OCI-LY7 (cell line): ENCODE results near the gene C20orf141. TPM values are rescaled to one million over a fixed set of nuclear protein-coding genes. Genes with fewer than 3 reads are reported as not detected.

Experiments
- BruUV-seq: library from RNA; stranded (reverse); fragments of 400-500 nt; replicated peaks from 2 replicates; lab custom pipeline; 2021; lab: Mats Ljungman, UMichigan
- CTCF ChIA-PET: fragments of 300-600 bp; sonication (Branson Sonifier 250); formaldehyde crosslinking; loops from one replicate; lab custom pipeline; 2022; ENCODE audit warnings: antibody characterized with exemption; ENCODE audit not compliant: unreplicated experiment; lab: Charles Lee
- POLR2A ChIA-PET: fragments of 300-600 bp; sonication (Branson Sonifier 250); formaldehyde crosslinking; loops from one replicate; lab custom pipeline; 2022; ENCODE audit warnings: antibody characterized with exemption; lab: Charles Lee
- DNase-seq: peaks from one replicate; pipeline ENCODE4 v3.0.0-alpha.2; 2015; ENCODE audit warnings: low spot score
- H2AFZ ChIP-seq: fragments of 200-600 bp; sonication (generic), shearing (Covaris generic); 2 replicates; pipeline ENCODE4 v1.6.1; 2014; ENCODE audit warnings: mild to moderate bottlenecking, antibody characterized with exemption, low read length, moderate library complexity
- H3K27ac ChIP-seq: fragments of 200-600 bp; sonication (generic); 2 replicates; pipeline ENCODE4 v1.5.1; 2014; ENCODE audit warnings: mixed run types, low read depth, mild to moderate bottlenecking, moderate library complexity, low read length, inconsistent platforms; ENCODE audit not compliant: poor library complexity, severe bottlenecking
- H3K36me3 ChIP-seq: fragments of 200-600 bp; sonication (generic); 2 replicates; pipeline ENCODE4 v1.6.1; 2014; ENCODE audit warnings: mild to moderate bottlenecking, antibody characterized with exemption, low read length, moderate library complexity, mixed read lengths; ENCODE audit not compliant: insufficient read depth
- H3K4me1 ChIP-seq: fragments of 200-600 bp; sonication (generic); 2 replicates; pipeline ENCODE4 v1.5.1; 2014; ENCODE audit warnings: mild to moderate bottlenecking, low read length; ENCODE audit not compliant: insufficient read depth, poor library complexity, severe bottlenecking
- H3K4me2 ChIP-seq: fragments of 200-600 bp; sonication (generic); 2 replicates; pipeline ENCODE4 v1.6.1; 2014; ENCODE audit warnings: mild to moderate bottlenecking, low read length
- H3K4me3 ChIP-seq: fragments of 200-600 bp; sonication (generic); 2 replicates; pipeline ENCODE4 v1.5.1; 2014; ENCODE audit warnings: mild to moderate bottlenecking, low read depth, low read length; ENCODE audit not compliant: poor library complexity, severe bottlenecking
- H3K79me2 ChIP-seq: fragments of 200-600 bp; sonication (generic); 2 replicates; pipeline ENCODE4 v1.6.1; 2016; ENCODE audit warnings: low read depth, mild to moderate bottlenecking, low read length, moderate library complexity, mixed read lengths; ENCODE audit not compliant: insufficient read depth
- H3K9me2 ChIP-seq: fragments of 200-600 bp; sonication (generic); 2 replicates; pipeline ENCODE4 v1.6.1; 2016; ENCODE audit warnings: mild to moderate bottlenecking, low read length, mixed read lengths; ENCODE audit not compliant: insufficient read depth
- H3K9me3 ChIP-seq: fragments of 200-600 bp; sonication (generic); 2 replicates; pipeline ENCODE4 v1.6.1; 2014; ENCODE audit warnings: mild to moderate bottlenecking, mixed run types, low read length, mixed read lengths
- H4K20me1 ChIP-seq: fragments of 200-600 bp; sonication (generic); 2 replicates; pipeline ENCODE4 v1.6.1; 2014; ENCODE audit warnings: mild to moderate bottlenecking, antibody characterized with exemption, low read length, moderate library complexity, mixed read lengths; ENCODE audit not compliant: insufficient read depth
- EZH2phosphoT487 ChIP-seq: fragments of 200-600 bp; sonication (generic); IDR thresholded peaks from 2 replicates; pipeline ENCODE4 v1.6.1; 2018; ENCODE audit warnings: low read depth, borderline replicate concordance, mild to moderate bottlenecking, mixed run types, antibody characterized with exemption, low read length, moderate library complexity, mixed read lengths
- intact Hi-C: fragments of 100-400 bp; cut with micrococcal nuclease; formaldehyde crosslinking; loops from one replicate; pipeline ENCODE4 v1.10.0; 2022; ENCODE audit not compliant: unreplicated experiment
- total RNA-seq, 2 experiments: library from RNA; depleted of rRNA in 1 of 2; stranded (reverse); fragments of >200 nt in 1 of 2; shearing (Covaris generic) in 1 of 2; gene quantifications; 2 replicates each; pipeline ENCODE4 v1.2.3, GENCODE V29; 2014 to 2022
- TF ChIP-seq, protein P1 (sequence below): fragments of 200-600 bp; sonication (generic); conservative IDR thresholded peaks from 2 replicates; pipeline ENCODE4 v1.5.1; 2014; ENCODE audit warnings: mild to moderate bottlenecking, antibody characterized with exemption, low read length, moderate library complexity, mixed read lengths

Gene C20orf141
- total RNA-seq, 2 experiments from 2014 or later: not detected

DNA sequence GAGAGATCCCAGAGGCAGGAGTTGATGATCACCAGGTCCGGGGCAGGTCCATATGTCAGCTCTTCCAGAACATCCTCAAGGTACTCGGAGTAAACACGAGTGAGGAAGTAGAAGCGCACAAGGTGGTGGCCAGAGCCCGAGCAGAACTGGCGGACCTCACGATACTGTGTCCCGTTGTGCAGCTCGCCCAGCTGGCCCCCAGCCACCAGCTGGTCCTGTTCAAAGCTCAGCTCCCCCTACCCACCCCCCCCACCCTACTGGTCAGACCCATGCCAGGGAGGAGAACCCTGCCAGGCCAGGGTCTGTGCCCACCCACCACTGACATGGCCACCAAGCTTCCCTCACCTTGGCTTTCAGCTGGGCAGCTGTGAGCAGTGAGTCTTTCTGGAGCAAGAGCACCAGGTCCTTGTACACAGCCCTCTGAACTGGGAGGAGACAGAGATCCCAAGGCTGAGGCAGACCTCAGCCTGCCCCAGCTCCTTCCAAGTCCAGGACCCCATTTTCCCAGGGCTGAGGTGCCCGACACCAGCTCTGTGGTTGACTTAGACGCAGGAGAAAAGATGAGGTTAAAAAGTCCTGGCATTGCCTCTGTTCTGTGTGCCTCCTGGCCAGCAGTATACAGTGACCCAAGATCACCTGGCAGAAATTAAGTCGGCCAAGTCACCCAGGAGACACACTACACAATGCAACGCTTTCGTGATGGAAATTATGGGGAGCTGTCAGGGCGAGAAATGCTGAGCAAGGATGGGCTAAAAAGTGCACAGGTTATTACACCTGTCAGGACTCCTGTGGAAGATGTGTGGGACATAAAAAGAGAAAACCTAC lies 24.3 kb downstream of the C20orf141 start:
- no peak for DNase-seq
- Histone ChIP-seq H3K27ac (no peak overlapping the region), H3K4me3 (no peak overlapping the region), H3K4me1 (peaks cover 10% of the 10 kb centered on the region), H4K20me1 (no peaks in the 10 kb centered on the region), H2AFZ (no peak overlapping the region), H3K9me3 (no peaks in the 10 kb centered on the region), H3K4me2 (no peak overlapping the region), H3K9me2 (no peaks in the 10 kb centered on the region), H3K79me2 (no peaks in the 10 kb centered on the region), H3K36me3 (no peaks in the 10 kb centered on the region)
- CTCF ChIA-PET: no interaction called here
- TF ChIP-seq EZH2phosphoT487: no peak
- TF ChIP-seq, protein P1, sequence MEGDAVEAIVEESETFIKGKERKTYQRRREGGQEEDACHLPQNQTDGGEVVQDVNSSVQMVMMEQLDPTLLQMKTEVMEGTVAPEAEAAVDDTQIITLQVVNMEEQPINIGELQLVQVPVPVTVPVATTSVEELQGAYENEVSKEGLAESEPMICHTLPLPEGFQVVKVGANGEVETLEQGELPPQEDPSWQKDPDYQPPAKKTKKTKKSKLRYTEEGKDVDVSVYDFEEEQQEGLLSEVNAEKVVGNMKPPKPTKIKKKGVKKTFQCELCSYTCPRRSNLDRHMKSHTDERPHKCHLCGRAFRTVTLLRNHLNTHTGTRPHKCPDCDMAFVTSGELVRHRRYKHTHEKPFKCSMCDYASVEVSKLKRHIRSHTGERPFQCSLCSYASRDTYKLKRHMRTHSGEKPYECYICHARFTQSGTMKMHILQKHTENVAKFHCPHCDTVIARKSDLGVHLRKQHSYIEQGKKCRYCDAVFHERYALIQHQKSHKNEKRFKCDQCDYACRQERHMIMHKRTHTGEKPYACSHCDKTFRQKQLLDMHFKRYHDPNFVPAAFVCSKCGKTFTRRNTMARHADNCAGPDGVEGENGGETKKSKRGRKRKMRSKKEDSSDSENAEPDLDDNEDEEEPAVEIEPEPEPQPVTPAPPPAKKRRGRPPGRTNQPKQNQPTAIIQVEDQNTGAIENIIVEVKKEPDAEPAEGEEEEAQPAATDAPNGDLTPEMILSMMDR: no peak
- BruUV-seq: no TSS peak
- intact Hi-C loops: no loop called here
- POLR2A ChIA-PET: no interaction called here

DNA sequence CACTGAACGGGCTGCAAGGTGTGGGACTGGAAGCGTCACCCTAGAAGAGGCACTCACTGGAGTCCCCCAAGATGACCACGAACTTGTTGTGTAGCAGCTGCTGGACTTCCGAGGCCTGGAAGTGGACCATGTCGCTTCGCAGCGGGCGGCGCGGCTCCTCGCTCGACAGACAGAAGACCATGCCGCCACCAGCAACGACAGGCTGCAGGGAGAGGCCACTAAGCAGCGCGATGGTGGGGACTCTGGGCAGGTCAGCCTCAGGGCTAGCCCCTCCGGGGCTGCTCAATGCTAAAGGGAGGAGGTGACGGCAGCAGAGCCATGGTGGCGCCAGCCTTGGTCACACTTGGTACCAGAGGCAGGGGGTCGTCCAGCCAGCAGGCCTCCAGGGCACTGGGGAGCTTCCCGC lies 24.9 kb downstream of the C20orf141 start:
- Histone ChIP-seq H3K9me2 (no peaks in the 10 kb centered on the region), H3K9me3 (no peaks in the 10 kb centered on the region), H3K79me2 (no peaks in the 10 kb centered on the region), H4K20me1 (no peaks in the 10 kb centered on the region), H3K27ac (no peak overlapping the region), H3K36me3 (no peaks in the 10 kb centered on the region), H3K4me1 (peaks cover 10% of the 10 kb centered on the region), H3K4me2 (peak overlapping the region; percentile 85), H3K4me3 (peak overlapping the region; percentile 92), H2AFZ (peak overlapping the region; percentile 99; the same call in 1 of the 2 replicates)
- no peak for TF ChIP-seq EZH2phosphoT487
- TF ChIP-seq, protein P1: no peak
- ChIA-PET POLR2A (no interaction called here), CTCF (no interaction called here)
- intact Hi-C loops: no loop called here
- no peak for DNase-seq
- no TSS peak for BruUV-seq
